PC-3 (cell line): ENCODE data around the gene SYT1.

Source experiments
- EZH2 ChIP-seq: fragments of 300-600 bp; sonication (generic); IDR thresholded peaks from one replicate; pipeline ENCODE4 v1.6.1; 2017; ENCODE audit warnings: antibody characterized with exemption, mild to moderate bottlenecking, low read length; ENCODE audit not compliant: unreplicated experiment
- EZH2phosphoT487 ChIP-seq: fragments of 300-600 bp; sonication (generic); IDR thresholded peaks from 2 replicates; pipeline ENCODE4 v1.6.1; 2018; ENCODE audit warnings: mild to moderate bottlenecking, antibody characterized with exemption, low read length, borderline replicate concordance
- TF ChIP-seq, protein P1 (sequence below): fragments of 300-600 bp; sonication (generic); conservative IDR thresholded peaks from 2 replicates; pipeline ENCODE4 v1.5.1; 2017; ENCODE audit warnings: antibody characterized with exemption, low read depth, mild to moderate bottlenecking, low read length

DNA sequence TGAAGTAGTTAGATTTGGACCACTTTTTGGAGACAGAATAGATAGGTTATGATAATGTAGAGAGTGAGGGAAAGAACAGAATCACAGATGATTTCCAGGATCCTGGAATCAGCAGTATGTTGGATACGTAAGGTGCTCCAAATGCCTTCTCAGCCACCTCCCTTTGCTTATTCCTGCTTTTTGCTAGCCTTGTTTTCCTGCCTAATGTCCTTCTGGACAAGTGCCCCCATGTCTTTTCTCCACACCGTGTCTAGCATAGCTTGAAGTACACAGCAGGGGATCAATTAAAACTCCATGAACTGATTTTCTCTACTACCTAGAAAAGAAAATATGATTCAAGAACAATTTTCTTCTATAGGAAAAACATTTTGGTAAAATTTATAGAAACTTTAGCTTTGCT is 144.0 kb downstream of the SYT1 start:
- TF ChIP-seq, protein P1, sequence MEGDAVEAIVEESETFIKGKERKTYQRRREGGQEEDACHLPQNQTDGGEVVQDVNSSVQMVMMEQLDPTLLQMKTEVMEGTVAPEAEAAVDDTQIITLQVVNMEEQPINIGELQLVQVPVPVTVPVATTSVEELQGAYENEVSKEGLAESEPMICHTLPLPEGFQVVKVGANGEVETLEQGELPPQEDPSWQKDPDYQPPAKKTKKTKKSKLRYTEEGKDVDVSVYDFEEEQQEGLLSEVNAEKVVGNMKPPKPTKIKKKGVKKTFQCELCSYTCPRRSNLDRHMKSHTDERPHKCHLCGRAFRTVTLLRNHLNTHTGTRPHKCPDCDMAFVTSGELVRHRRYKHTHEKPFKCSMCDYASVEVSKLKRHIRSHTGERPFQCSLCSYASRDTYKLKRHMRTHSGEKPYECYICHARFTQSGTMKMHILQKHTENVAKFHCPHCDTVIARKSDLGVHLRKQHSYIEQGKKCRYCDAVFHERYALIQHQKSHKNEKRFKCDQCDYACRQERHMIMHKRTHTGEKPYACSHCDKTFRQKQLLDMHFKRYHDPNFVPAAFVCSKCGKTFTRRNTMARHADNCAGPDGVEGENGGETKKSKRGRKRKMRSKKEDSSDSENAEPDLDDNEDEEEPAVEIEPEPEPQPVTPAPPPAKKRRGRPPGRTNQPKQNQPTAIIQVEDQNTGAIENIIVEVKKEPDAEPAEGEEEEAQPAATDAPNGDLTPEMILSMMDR, result no peak
- no peak for TF ChIP-seq EZH2
- TF ChIP-seq EZH2phosphoT487, result no peak
